Measurements from ENCODE around the gene HBA2.

GRCh38 chr16:188674-189073 is 16.0 kb downstream of the HBA2 start:
- TF ChIP-seq CTCF (IDR thresholded peaks at IDR 0.05 in 4 of 5, conservative IDR thresholded peaks at IDR 0.05 in 1 of 5) (no peak), POLR2A (IDR thresholded peaks at IDR 0.05) (no peak)

Measured in gastrocnemius medialis (tissue), 4 donors.